Ecto neural progenitor cell (in vitro differentiated cells): ENCODE results near the gene BRD1.

ENCODE experiments used
- DNase-seq: peaks from one replicate; pipeline ENCODE4 v3.0.0-alpha.2; 2018; ENCODE audit warnings: low spot score

BRD1 gene

DNA sequence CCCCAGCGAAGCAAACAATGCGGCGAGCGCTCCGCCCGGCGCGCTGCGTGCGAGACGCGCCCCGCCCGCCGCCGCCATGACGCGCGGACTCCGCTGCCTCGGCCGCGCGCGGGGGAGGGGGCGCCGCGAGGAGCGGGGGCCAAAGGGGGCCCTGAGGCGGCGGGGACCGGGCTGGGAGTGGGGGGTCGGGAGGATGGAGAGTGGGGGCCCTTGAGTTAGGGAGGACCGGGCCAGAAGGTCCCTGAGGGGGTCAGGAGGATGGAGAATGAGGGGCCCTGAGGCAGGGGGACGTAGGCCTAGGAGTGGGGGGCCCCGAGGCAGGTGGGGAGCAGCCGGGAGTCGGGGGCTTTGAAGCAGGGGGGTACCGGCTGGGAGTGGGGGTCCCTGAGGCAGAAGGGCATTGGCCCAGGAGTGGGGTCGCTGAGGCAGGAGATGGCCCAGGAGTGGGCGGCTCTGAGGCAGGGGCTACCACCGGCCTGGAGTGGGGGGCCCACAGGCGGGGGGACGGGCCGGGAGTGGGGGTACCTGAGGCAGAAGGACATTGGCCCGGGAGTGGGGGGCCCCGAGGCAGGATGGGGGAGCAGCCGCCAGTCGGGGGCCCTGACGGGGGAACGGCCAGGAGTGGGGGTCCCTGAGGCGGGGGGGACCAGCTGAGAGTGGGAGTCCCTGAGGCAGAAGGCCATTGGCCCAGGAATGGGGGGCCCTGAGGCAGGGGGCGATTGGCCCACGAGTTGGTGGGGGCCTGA lies at the start of gene BRD1:
BRD1 (minus strand) TSS at position 21 of the 746 bp plus-strand sequence. CDS start 3,556 bp downstream, outside the sequence.
- no peak for DNase-seq

DNA sequence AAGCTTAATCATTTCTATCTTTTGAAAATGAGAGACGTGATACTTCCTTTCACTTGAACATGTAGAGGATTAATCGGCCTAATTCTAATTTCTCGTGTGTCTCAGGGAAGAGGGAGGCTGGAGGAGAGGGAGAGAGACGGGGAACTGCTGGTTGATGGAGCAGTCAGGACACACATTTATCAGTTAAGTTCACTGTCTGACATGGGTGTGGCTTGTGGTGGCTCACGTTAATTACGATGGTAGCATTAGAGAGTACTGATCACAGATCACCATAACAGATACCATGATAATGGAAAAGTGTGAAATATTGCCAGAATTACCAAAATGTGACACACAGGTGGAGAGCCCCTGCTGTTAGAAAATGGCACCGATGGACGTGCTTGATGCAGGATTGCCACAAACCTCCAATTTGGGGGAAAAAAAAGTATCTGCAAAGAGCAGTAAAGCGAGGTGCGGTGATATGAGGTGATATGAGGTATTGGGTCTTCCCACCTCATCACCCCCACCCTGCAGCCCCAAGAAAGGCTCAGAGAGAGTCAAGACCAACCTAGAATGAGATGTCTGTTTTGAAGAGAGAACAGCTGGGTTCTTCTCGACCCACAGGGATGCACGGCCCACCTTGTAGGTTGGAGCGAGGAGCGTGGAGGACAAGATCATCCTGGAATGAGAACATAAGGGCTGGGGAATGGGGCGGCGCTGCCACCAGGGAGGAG lies 45.7 kb upstream of the BRD1 start:
- no peak for DNase-seq

DNA sequence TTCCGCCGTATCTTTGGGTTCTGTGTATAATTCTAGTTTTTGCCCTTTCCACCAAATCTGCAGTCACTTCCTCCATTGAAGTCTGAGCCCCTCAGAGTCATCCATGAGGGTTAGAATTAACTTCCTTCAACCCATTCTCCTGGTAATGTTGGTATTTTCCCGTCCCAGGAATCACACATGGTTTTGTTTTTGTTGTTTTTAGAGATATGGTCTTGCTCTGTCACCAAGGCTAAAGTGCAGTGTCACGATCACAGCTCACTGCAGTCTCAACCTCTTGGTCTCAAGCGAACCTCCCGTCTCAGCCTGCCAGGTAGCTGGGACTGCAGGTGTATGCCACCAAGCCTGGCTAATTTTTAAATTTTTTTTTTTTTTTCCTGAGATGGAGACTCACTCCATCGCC lies 44.7 kb upstream of the BRD1 start:
- DNase-seq = no peak

DNA sequence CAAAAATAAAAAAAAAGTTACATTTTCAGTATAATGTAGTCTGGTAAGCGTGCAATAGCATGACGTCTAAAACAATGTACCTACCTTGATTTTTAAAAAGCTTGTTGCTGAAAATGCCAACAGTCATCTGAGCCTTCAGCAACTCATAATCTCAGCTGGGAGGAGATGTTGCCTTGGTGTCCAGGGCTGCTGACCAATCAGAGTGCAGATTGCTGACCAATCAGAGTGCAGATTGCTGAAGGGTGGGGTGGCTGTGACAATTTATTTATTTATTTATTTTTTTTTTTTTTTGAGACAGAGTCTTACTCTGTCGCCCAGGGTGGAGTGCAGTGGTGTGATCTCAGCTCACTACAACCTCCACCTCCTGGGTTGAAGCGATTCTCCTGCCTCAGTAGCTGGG lies 43.8 kb upstream of the BRD1 start:
- no peak for DNase-seq

DNA sequence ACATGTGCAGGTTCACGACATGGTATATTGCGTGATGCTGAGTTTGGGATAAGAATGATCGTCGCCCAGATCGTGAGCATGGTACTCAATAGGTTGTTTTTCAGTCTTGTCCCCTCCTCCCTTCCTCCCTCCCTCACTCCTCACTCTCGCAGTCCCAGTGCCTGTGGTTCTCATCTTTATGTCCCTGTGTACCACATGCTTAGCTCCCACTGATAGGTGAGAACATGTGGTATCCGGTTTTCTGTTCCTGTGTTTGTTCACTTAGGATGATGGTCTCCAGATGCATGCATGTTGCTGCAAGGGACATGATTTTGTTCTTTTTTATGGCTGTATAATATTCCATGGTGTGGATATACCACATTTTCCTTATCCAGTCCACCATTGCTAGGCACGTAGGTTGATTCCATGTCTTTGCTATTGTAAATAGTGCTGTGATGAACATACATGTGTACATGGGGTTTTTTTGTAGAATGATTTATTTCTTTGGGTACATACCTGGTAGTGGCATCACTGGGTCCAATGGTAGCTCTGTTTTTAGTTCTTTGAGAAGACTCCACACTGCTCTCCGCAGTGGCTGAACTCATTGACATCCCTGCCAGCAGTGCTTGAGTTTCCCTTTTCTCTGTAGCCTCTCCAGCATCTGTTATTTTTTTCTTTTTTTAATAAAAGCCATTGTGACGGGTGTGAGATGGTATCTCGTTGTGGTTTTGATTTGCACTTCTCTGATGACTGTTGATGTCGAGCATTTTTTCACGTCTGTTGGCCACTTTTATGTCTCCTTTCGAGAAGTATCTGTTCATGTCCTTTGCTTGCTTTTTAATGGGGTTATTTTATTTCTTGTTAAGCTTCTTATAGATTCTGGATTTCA lies 42.4 kb upstream of the BRD1 start:
- no peak for DNase-seq

DNA sequence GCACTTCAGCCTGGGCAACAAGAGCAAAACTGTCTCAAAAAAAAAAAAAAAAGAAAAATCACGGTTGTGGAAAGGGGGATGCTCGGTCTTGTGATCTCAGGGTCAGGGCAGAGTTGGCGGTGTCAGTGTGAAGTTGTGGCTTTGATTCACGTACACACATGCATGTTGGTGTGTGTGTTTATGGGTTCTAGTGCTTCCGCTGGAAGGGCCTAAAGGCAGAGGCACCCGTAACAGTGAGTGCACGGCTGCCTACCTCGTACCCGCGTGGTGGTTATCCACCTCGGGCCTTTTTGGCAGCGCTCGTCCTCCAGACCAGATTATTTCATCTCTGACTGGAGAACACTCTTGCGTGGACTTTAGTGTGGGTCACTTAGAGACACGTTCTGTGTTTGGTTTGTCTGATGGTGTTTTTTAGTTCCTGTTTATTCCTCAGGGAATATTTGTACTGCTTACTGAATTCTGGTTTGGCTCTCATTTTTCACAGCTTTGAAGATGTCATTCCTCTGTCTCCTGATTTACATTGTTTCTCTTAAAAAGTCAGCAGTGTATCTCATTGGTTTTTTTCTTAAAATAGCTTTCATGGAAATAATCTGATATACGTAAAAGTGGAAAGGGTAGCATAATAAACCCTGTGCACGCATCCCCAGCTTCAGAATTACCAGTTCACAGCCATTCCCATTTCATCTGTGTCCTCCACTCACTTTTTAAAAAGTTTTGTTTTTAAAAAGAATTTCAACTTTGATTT lies 41.6 kb upstream of the BRD1 start:
- DNase-seq = no peak

DNA sequence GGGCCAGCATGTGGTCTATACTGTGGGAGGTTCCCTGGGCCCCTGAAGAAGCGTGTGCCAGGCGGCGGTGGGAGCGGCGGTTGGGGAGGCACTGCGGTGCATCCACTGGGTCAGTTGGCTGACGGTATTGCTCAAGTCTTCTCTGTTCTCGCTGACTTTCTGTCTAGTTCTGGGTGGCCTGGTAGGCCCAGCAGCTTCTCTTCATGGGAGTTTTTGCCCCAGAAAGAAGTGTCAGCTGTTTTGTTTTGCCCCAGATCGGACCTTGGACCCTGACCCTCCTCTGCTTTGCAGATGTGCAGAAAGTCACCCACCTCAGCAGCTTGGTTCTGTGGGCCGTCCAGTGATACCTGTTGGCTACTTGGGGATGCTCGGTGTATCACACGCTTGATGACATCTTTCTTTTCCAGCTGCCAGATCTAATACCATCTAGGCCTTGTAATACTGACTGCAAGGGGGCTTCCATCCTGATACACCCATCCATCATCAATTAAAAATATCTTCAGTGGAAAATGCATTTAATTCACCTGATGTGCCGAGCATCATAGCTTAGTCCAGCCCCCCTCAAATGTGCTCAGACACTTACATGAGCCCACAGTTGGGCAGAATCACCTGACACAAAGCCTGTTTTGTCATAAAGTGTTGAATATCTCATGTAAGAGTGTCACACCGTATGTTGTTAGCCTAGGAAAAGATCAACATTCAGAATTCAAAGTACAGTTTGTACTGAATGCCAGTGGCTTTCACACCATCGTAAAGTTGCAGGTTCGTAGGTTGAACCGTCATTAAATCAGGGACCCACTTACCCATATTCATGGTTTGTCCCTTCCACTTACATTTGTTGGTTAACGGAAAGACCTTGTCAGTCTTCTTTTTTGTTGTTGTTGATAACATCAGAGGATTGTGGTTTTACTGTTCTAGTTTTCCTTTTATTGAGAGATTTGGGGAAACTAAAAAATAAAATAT lies 39.9 kb upstream of the BRD1 start:
- DNase-seq = no peak

DNA sequence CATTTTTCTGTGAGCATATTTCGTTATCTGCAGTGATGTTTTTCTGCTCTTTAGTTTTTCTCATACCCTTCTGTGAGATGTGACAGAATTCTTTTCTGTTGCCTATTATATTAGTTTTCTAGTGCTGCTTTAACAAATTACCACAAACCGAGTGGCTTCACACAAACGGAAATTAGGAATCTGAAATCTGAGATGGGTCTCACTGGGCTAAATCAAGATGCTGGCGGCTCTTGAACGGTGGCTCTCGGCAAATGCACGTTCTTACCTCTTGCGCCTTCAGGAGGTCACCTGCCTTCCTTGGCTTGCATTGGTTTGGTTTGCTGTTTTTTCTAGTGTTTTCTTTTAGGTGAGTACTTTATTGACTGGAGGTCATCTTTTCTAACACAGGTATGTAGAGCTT lies 39.0 kb upstream of the BRD1 start:
- DNase-seq = no peak

DNA sequence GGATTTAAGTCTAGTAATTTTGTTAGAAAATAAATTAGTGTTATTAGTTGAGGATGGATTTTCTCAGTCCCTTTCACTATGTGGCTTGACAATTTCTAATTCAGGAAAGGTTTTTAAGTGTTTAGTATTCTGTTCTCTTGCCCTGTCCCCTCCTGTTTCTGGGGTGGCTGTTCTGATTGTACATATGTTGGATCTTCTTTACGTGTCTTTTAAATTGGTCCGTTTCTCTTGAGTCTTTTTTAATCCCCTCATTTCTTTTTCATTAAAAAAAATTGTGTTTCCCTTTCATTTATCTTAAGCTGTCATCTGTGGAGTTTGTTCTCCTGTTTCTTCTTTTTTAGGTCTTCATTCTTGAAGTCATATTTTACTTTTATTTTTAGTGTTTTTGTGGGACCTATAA lies 38.5 kb upstream of the BRD1 start:
- DNase-seq = no peak

DNA sequence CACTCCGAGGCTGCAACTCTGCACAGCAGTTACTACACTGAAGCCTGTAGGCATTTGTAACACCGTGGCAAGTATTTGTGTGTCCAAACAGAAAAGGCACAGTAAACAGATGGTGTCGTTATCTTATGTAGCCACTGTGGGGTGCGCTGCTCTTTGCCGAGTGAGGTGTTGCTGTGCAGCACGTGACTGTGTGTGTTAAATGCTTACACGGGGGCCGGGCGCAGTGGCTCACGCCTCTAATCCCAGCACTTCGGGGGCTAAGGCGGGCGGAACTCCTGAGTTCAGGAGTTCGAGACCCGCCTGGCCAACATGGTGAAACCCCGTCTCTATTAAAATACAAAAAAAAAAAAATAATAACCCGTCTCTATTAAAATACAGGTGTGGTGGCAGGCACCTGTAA lies 37.5 kb upstream of the BRD1 start:
- DNase-seq = no peak

DNA sequence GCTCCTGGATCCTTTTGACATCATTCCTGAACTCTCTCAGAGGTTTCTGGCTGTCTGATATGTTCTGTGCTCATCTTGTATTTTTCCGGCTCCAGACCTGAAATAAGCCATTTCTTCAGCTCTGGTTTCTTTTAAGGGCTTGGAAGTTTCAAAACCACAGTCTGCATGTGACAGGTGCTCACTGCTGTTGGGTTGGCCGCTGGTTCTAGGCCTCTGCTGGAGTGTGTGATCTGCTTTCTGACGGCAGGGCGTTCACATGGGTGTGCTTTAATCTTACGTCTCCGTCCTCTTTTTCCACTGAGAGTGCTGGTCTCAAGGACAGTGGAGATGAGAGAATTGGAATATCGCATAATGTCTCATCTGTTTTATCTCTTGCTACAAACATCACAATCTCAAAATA lies 36.3 kb upstream of the BRD1 start:
- no peak for DNase-seq

DNA sequence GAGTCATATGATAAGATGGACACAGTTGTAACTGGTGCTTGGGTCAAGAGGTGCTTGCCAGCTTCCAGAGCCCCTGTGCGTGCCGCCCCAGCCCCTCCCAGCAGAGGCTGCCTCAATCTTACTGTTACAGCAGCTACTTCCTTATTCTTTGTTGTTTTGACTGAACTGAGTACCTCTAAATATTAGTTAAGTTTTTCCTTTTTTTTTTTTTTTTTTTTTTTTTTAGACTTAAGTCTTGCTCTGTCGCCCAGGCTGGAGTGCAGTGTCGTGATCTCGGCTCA lies 34.8 kb upstream of the BRD1 start:
- DNase-seq = no peak

DNA sequence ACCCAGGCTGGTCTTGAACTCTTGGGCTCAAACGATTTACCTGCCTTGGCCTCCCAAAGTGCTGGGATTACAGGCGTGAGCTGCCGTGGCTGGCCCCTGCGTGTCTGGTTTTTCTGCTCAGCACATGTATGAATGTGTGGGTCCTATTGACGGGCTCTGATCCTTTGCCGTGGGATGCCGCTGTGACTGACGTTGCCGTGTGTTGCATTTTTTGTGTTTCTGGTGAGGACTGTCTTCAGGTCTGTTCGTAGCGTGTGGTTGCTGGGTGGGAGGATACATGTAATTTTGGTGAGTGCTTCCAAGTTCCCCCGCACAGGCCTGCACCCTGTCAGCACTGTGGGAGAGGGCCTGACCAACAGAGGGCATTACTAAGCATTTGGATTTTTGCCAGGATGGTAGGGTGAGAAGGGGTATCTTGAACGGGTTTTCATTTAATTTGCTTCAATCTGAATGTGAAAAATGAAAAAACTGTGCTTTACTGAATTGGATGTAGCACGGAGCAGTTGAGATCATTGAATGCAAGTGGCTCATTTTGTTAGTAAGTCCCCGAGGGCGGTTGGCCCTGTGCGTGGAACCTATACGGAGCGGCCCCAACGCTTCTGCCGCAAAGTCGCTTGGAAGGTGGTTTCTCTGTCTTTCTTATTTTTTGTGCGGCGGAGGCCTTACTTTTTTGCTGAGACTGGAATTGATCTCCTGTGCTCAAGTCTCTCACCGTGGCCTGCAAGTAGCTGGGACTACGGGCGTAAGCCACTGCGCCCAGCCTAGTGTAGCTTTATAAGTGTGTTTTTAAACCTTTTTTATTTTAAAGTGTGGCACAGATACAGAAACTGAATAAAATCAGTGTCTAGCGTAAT lies 34.2 kb upstream of the BRD1 start:
- no peak for DNase-seq

DNA sequence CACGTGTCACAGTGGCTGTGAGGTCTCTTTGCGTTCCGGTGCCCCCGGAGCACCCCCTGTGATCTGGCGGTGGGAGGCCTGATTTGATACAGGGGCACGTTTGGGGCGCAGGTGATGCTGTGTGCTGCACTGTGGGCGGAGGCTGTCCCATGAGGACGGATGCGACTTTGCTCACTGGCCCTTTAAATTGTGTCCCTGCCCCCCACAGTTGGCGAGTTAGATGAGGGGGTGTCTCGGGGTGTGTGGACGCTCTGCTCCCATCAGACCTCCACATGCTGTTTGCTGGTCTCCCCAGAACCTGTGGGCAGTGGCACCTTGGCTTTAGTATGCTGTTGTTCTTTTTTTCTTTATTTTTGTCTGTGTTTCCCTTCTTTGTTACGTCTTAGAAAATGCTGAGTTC lies 31.2 kb upstream of the BRD1 start:
- DNase-seq = no peak

DNA sequence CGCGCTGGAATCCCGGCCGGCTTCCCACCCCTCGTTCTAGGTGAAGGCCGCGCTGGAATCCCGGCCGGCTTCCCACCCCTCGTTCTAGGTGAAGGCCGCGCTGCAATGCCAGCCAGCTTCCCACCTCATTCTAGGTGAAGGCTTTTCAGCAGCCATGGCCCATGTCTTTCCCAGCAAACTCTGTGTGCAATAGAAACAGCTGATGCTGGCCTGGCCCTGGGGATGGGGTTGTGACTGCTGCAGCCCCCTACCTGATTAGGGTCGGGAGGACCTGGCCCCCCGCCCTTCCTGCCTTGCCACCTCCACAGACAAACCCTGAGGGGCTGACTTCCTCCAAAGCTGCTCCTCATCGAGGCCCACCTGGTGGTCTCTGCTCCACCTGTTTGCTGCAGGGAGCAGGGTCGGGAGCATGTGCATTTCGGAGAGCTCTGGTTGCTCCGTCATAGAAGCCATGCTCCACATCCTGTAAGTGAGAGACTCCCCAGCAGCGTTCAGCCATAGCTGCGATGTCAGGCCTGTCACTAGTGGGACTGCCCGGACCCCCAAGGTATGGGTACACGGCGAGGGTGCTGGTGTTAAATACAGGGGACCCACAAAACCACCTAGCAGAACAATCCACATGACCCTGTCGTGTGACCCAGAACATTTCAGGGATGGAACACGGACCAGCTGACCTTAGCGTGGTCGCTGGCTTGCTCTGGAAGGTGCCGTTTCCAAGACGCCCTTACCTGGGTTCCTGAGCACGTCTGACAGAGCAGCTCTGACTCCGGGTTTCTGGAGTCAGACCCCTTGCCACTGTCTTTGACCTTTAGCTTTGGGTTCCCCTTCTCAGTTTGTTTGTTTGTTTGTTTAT lies 29.3 kb upstream of the BRD1 start:
- DNase-seq = no peak

DNA sequence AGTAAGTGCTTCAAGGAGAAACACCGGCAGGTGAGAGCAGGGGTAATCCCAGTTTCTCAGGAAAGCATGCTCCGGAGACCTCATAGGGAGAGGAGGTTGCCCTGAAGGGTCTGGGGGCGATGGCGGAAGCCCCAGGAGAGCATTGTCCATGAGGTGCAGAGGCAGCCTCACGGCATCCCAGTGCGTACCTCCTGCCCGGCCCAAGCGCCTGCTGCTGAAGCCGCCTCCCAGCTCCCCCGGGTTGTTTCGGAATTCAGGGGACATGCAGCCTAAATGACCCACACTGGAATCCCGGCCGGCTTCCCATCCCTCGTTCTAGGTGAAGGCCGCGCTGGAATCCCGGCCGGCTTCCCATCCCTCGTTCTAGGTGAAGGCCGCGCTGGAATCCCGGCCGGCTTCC lies 28.7 kb upstream of the BRD1 start:
- no peak for DNase-seq

DNA sequence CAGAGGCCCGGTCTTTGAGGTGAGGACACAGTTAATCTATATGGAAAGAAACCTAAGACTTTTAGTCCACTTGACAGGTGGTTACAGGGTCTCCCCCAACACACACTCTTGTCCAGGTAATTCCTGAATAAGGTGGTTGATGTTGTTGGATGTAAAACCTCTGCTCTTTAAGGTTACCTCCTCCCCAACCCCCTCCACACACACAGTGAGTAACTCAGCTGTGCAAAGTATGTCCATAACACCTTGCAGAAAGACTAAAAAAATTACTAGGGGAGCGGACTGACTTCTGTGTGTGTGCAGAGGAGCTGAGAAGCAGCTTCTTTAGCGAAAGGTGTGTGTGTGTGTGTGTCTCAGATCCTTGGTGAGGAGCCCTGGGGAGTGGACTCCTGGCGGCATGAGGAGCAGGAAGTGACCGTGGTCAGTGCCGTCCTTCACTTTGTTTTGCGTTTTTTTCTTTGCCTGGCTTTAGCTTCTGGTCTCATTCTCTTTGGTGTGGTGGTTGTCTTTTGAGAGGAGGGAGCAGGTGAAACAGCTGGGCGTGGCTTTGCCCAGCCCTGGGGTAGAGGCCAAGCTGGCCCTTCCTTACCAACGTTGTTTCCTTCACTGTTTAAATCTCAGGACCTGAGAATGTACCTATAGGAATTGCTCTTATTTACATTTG lies 27.7 kb upstream of the BRD1 start:
- no peak for DNase-seq

DNA sequence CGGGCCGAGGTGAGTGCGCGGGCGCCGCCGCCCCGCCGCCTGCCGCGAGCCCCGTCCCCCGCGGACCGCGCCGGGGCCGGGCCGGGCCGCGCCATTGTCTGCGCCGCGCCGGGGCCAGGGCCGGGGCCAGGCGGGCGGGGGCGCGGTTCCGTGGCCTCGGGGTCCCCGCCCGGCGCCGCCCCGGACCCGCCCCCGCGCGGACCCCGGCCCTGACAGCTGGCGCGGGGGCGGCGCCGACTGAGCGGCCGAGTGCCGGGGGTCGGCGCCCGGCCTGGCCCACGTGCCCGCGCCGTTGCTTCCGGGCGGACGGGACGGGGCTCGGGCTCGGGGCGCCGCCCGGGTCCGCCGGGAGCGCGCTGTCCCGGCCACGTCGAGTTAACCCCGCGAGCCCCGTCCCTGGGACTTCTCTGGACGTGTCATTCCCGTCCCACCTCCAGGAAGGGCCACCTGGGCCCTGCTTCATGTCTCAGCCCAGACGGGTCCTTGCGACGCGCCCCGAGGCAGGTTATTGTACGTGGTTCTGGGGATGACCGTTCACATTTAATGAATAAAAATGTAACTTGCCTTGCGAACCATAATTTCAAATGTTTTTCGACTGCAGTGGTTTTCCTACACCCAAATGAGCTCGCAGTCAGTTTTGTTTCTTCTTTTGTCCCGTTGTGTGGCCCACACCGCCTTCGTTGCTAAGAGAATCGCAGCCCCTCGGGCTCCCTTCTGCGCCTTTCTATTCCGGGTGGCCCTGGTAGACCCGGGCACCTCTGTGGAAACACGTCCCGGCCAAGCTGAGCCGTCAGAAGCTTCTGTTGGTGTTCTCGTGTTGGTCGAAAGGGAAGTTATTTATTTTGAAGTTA lies 26.5 kb upstream of the BRD1 start:
- DNase-seq = no peak
